NCI-H2107 (cell line): Measurements from ENCODE around the gene KLF15.
A peak's percentile ranks its signal among the peaks of the same experiment; 100 is the strongest.

Source experiments
- DNase-seq: peaks from one replicate; lab custom pipeline; 2025; lab: John Stamatoyannopoulos, UW

KLF15 gene

GRCh38 chr3:126357295-126358037 lies at the start of gene KLF15:
Gene KLF15, minus strand, starts transcription at chr3:126357408. Its CDS starts 4,486 bp downstream, at chr3:126352922.
- DNase-seq = peak; percentile 75

GRCh38 chr3:126406389-126407296 lies 49.4 kb upstream of the KLF15 start:
- DNase-seq = no peak

DNA sequence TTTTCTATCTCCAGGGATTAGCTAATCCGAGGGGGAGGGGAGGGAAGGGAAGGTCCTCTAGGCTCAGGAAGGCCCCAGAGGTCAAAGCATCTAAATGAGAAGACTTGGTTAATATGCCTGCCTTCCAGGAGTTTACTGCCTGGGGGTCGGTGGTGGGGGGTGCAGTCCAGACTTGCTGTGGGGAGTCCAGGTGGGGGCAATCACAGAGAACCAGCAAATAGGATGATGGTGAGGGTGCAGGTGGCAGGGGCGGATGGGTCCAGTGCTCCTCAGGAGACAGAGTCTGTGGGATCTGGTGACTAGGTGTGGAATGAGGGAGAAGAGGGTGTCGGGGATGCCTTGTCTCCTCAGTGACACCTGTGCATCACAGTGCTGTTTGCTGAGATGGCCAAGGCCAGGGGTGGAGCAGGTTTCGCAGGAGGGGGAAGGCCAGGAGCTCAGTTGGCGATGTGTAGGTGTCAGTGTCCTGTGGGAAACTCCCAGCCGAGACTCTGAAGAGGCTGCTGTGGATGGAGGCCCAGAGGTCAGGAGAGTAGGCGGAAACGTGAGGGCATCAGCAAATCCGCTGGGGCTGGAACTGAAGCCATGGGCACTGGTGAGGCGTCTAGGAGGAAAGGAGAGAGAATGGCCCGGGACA lies 45.6 kb upstream of the KLF15 start:
- no peak for DNase-seq

DNA sequence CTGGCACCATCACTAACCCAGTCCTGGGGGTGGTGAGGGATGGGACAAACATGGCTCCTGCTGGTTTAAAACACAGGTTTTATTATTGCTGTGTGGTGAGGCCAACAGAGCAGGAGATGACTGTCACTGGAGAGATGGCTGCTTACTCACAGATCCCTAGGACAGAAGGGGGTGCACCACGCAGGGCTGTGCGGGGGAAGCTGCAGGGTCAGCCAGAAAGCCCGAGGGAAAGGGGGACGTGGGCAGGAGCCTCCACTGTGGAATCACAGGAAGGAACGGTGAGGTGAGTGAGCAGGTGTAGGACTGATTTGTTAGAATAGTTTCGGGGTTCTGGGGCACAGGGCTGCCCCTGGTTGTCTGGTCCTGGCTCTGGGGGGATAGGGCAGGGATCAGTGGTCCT lies 45.0 kb upstream of the KLF15 start:
- no peak for DNase-seq

- DNase-seq = no peak
These were observed 44.5 kb upstream of the KLF15 start for GRCh38 chr3:126401611-126402160.

GRCh38 chr3:126399756-126400155 lies 42.5 kb upstream of the KLF15 start:
- no peak for DNase-seq

- no peak for DNase-seq
These were observed 42.1 kb upstream of the KLF15 start for GRCh38 chr3:126399351-126399735.

GRCh38 chr3:126398423-126399350 lies 41.5 kb upstream of the KLF15 start:
- DNase-seq = no peak

DNA sequence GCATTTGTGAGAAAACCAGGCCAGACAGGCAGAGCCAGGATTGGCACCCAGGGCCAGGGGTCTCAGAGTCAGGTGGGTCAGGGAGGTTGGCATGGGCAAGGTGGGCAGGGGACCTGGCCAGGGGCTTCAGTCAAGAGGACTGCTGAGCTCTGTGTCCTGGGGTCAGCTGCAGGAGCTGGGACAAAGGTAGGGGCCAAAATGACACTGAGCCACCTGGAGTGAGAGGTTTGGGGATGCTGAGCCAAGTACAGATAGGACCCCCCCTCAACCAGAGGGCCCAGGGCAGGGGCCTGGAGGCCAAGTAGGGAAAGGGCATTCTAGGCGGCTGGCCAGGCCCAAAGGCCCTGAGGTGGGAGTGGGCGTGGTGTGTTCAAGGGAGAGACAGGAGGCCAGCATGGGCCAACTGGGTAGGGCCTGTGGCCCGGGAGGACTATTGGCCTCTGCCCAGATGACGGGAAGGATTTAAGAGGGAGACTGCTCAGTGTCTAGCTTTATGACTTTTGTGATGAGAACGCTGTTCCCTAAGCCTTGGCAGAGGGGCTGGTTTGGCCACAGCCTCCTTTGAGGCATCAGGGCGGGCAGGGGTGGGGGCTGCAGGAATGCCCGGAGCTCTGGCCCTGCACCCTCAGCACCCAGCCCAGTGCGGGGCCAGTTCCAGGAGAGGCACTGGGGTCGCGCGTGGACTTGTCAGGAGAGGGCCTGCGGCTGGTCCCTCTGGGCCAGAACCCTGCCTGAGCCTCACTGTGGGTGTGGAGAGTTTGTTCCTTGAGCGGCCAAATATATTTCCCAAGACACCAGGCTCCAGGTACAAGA lies 40.6 kb upstream of the KLF15 start:
- DNase-seq = no peak

DNA sequence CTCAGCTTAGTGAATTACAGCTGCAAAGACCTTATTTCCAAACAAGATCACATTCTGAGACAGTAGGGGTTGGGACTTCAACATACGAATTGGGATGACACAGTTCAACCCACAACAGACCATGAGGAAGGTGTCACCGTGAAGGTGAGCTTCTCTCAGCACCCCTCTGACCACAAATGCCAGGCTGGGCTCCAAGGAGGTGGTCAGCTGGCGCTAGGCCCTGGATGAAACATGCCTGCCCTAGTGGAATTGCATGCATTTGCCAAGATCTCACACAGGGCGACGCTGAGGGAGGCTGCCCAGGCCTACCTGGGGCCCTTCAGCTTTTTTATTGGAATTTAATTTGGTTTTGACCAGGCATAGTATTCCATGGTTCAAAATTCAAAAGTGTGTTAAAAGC lies 39.3 kb upstream of the KLF15 start:
- no peak for DNase-seq

DNA sequence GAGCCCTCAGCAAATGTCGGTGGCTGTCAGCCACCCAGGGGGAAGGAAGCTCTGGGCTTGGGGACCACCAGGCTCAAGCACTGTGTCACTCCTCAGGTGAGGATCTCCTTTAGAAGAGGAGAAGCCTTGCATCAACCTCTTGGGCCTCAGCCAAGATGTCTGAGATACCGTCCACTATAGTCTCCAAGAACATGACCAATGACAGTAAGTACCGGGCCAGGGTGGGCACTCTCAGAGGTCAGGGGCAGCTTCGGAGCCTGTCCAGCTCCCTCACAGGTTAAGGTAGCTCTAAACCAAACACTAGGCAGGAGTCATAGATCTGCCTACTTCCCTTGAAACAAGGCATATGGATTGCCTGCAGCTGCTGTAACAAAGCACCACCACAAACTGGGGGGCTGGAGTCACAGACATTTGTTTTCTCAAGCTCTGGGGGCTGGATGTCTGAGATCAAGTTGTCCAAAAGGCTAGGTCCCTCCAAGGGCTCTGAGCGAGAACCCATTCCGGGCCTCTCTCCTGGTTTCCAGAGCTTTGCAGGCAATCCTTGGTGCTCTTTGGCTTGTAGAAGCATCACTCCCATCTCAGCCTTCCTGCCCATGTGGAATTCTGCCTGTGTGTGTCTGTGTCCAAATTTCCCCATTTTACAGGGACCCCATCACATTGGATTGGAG lies 38.8 kb upstream of the KLF15 start:
- DNase-seq = no peak

- DNase-seq = no peak
These were observed 37.7 kb upstream of the KLF15 start for GRCh38 chr3:126394977-126395321.

GRCh38 chr3:126394179-126394976 lies 37.2 kb upstream of the KLF15 start, which contains the start of gene CFAP100:
Gene CFAP100, plus strand, starts transcription at chr3:126394909. Its CDS starts 1,092 bp downstream, at chr3:126396001.
- DNase-seq = no peak

DNA sequence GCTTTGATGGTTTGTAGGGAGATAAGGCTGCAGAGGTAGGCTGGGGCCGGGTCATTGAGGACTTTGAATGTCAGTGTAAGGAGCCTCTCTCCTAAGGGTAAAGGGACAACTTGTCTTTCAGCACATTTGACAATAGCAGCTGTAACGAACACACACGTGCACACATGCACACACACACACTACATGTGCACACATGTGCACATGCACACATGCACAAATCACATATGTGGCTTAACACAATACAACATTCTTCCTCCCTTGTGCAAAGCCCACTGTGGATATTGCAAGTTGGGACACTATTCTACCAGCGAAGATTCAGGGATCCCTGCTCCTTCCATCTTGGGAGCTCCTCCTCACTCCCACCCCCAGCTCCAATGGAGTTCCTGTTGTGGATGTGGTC lies 36.4 kb upstream of the KLF15 start:
- DNase-seq = no peak

DNA sequence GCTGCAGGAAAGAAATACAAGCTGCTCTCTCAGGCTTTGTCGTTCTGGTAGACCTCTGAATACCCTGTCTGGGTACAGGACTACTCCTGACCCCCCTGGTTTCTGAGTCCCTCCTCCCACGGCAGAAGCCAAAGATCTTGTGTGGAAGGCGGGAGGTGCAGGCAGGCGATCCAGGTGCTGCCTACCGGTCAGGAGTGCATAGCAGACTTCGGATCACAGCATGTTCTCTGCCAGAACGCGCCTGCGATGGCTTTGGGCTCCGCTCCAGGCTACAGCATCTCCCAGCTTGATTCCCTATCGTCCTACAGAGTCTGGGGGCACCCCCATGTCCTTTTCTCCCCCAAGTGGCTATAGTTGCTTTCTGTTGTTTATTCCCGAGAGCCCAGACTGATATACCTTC lies 35.0 kb upstream of the KLF15 start:
- no peak for DNase-seq

GRCh38 chr3:126391631-126392030 lies 34.4 kb upstream of the KLF15 start:
- DNase-seq = no peak

DNA sequence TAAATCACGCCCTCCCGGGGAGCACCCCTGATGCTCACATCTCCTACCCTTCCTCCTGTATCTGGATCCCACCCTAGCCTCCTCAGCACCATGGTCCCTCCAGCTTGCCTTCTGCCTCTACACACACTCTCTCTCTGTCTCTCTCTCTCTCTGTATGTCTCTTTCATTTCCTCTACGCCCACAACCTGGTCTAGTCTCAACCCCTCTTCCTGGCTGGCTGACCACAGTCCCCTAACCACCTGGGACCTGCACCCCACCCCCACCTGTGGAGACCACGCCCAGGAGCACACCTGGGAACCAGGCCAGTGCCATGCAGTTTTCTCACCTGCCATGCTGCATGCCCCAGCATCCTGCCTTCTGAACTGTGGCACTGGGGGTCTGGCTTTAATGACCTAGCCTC lies 33.5 kb upstream of the KLF15 start:
- no peak for DNase-seq

GRCh38 chr3:126390201-126390600 lies 33.0 kb upstream of the KLF15 start:
- no peak for DNase-seq

DNA sequence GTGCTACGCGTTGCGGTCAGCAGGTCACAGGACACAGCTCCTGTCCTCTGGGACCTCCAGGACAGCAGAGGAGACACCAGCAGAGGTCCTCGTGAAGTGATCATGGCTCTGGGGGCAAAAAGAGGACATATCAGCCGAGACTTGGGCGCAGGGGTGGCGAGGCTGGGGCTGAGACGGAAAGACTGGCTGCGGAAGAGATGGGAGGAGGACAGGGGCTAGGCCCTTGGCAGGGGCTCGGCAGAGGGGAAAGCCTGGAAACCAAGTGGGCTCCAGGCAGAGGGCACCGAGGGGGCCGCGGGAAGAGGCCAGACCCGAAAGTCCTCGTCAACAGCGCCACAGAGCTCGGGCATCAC lies 32.6 kb upstream of the KLF15 start:
- DNase-seq = no peak
